HG03025 (cell line): Measurements from ENCODE around the gene RNF126.

Experiments used
- ATAC-seq: cut with Tn5 transposase; IDR thresholded peaks from one replicate; pipeline ENCODE4 v1.9.1; 2021; ENCODE audit warnings: mild to moderate bottlenecking, moderate library complexity; ENCODE audit not compliant: unreplicated experiment, low FRiP score

RNF126 gene

GRCh38 chr19:664913-665443 is 2.0 kb upstream of the RNF126 start:
- ATAC-seq = no peak

GRCh38 chr19:663682-664117 is 686 bp upstream of the RNF126 start:
- ATAC-seq = no peak

GRCh38 chr19:662207-662961 is 630 bp downstream of the RNF126 start:
- ATAC-seq = peak; percentile 3

DNA sequence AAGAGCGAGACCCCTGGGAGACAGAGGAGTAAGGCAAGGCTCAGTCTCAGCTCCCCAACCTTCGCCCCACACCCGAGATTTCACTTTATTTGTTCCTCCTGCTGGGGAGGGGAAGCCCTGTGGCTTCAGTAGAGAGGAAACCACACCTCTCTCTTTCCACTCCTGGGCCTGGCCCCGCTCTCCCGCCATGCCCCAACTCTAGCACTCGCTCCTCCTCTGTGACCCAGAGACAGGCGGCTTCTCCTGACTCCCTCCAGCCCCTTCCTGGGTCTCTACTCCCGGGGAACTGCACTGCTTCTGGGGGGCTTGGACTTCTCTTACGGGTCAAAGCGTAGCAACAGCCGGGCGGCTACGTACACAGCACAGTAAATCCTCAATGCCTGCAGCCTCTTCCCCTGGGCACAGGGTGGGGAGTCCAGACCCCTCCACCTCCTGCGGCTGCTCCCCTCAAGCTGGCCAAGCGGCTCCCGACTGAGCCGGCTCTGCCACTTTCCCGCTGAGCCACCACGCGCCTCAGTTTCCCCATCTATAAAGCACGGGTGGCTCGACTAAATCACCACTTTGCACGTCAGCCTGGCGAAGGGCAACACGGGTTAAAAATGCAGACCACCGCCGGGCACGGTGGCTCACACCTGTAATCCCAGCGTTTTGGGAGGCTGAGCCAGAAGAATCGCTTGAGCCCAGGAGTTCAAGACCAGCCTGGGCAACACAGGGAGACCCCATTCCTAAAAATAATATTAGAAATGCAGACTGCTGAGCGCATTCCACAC is 1.4 kb downstream of the RNF126 start:
- ATAC-seq = no peak

DNA sequence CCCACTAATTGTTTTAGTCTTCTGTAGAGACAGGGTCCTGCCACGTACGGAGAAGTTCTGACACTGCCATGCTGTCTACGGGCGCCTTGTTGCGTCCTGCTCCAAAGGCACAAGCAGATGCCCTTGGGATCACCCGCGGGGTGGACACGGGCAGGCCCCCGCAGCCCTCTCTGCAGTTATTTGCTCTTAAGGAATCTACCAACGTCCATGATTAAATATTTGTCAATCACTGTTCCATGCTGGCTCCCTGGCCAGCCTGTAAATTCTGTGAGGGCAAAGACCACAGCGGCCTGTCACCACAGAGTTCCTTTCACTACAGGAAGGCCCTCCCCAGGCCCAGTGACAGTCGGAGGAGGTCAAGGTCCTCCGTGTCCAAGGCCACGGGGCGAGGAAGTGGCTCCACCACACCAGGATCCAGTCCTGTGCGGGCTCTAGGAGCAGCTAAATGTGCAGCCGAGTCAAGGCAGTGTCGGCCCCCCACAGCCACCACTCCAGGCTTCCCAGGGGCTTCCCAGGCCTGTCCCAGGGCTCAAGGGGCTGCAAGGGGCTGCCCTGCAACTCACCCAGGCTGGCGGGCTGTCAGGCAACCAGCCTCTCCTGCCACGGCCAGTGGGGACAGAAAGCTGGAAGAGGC is 2.1 kb downstream of the RNF126 start:
- no peak for ATAC-seq

- ATAC-seq = no peak
Measured at GRCh38 chr19:658916-659839, 3.8 kb downstream of the RNF126 start.

- no peak for ATAC-seq
Measured at GRCh38 chr19:658059-658839, 4.8 kb downstream of the RNF126 start.

DNA sequence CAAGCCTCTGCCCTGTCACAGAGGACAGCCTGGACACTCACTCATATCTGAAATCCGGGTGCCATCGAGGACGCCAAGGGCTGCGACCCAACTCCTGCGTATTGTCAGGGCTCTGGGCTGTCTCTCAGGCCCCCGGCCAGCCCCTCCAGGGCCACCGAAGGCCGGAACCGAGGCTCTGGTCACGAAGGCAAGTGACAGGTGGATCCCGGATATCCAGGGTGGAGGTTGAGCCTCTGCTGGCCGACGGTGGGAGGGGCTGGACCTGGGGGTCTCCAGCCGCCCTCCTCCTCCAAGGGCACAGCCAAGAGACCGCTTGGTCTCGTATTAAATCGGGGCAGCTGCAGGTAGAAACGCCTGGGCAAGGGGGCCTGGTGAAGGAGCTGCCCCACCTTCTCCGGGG is 5.4 kb downstream of the RNF126 start:
- ATAC-seq = no peak

GRCh38 chr19:656751-657559 is 6.1 kb downstream of the RNF126 start:
- ATAC-seq = no peak

DNA sequence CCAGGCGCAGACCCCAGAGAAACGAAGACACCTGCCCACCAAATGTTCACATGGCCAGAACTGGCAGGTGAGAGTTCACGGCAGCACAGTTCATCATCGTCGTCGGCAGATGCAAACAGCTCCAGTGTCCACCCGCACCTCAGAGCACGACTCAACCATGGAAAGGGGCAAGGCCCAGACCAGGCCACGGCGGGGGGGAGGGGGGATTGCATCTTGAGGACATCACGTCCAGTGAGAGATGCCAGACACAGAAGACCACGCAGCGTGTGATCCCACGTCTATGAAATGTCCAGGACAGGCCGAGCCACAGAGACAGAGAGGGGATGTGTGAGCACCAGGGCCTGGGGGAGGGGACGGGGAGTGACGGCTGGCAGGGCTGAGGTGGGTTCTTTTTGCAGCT is 7.3 kb downstream of the RNF126 start:
- ATAC-seq = no peak

DNA sequence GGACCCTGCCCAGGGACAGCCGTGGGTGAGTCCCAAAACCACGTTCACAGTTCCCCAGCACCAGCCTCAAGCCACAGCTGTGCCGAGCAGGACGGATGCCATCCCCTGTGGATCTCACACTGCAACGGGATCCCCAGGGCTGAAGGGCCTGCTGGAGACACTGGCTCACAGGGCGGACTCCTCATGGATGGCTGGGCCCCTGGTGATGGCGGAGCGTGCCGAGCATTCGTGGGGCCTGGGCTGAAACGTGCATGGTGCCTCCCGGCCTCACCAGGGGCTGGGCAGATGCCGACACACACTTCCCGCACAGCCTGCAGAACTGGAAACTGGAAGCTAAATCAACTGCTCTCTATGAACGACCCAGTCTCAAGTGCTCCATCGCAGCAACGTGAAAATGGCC is 9.6 kb downstream of the RNF126 start:
- ATAC-seq = no peak

- no peak for ATAC-seq
Measured at GRCh38 chr19:652467-653389, 10.3 kb downstream of the RNF126 start.

GRCh38 chr19:651991-652390 is 11.0 kb downstream of the RNF126 start:
- ATAC-seq = no peak

DNA sequence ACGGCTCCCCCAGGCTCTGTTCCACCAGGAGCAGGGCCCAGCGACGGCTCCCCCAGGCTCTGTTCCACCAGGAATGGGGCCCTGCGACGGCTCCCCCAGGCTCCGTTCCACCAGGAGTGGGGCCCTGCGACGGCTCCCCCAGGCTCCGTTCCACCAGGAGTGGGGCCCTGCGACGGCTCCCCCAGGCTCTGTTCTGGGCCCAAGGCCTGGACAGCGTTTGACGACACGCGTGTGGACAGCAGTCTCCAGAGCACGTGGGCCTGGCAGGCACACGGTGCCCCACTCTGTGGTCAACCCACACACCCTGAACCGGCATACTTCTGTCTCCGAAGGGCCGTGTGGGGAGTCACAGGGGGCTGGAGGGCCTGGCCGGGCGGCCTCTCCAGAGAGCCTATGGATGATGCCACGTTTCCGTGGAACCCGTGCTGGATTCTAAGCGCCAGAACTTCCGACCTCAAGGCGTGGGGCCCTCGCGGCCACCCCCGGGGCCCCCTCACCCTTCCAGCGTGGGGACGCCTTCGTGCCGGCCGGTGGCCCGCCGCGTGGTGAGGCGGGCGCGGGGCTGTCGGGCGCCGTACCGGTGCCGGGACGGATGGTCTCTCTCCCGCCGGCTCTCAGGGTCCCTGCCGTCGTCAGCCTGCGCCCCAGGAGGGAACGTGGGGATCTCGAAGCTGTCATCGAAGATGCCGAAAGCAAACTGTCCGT is 11.7 kb downstream of the RNF126 start:
- no peak for ATAC-seq

- no peak for ATAC-seq
Measured at GRCh38 chr19:650121-650520, 12.9 kb downstream of the RNF126 start.

- ATAC-seq = no peak
Measured at GRCh38 chr19:648904-649801, 13.9 kb downstream of the RNF126 start.
